ENCODE results near the gene CDKL4. TPM values are rescaled to one million over a fixed set of nuclear protein-coding genes. Genes with fewer than 3 reads are reported as not detected.

The CDKL4 gene
- total RNA-seq, result 1 to 10 TPM in 2 of 9 donors, under 1 TPM in 4, not detected in 3; 0.37 to 1.1 (median 0.70) TPM
- polyA plus RNA-seq, result under 1 TPM in 1 of 2 donors, not detected in 1; 0.11 TPM
- long read RNA-seq, donor 1, result 0 reads
- long read RNA-seq, donor 2, result 0 reads
- long read RNA-seq, donor 3, result 0 reads

DNA sequence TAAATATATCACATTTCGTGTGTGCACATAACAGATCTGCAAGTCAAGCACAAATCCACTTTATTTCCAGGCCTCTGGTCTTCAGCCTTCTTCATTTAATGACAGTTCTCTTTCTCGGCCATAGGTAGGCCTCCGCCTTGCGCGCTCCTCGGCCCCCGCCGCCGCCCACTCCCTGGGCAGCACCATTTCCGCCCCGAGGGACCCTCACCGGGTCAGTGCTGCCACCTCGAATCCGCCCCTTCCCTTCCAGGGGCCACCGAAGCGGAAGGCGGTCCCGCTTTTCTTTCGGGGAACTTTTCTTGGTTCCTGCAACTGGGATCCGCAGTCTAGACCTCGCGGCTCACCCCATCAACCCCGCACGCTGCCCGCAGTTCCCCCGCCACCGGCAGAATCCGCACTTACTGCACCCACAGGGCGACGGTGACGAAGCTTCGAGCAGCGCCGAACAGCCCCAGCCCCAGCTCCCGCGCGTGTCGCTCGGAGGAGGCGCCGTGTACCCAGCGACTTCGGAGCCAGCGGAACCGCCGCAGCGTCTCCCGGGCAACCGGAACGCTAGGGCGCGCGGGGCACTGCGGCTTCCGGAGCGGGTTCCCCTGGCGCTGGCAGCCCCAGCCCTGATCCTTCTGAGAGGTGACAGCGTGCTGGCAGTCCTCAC lies at the start of gene CDKL4:
Gene CDKL4 (minus strand): TSS at position 502 of the 655 bp plus-strand sequence.
- TF ChIP-seq, protein P1, sequence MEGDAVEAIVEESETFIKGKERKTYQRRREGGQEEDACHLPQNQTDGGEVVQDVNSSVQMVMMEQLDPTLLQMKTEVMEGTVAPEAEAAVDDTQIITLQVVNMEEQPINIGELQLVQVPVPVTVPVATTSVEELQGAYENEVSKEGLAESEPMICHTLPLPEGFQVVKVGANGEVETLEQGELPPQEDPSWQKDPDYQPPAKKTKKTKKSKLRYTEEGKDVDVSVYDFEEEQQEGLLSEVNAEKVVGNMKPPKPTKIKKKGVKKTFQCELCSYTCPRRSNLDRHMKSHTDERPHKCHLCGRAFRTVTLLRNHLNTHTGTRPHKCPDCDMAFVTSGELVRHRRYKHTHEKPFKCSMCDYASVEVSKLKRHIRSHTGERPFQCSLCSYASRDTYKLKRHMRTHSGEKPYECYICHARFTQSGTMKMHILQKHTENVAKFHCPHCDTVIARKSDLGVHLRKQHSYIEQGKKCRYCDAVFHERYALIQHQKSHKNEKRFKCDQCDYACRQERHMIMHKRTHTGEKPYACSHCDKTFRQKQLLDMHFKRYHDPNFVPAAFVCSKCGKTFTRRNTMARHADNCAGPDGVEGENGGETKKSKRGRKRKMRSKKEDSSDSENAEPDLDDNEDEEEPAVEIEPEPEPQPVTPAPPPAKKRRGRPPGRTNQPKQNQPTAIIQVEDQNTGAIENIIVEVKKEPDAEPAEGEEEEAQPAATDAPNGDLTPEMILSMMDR (IDR thresholded peaks at IDR 0.05), result no peak
- TF ChIP-seq POLR2A (IDR thresholded peaks at IDR 0.05), result no peak

DNA sequence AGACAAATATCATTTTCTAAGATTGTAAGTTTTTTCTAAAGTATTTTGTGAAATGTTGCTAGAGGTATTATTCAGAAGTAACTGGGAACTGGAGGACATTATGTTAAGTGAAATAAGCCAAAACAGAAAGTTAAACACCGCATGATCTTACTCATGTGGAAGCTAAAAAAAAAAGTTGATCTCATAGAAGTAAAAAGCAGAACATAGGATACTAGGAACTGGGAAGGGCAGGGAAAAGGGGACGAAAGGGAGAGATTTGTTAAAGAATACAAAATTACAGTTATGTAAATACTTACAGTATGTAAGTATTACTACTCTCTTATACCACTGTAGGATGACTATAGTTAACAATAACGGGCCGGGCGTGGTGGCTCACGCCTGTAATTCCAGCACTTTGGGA lies 46.7 kb upstream of the CDKL4 start:
- TF ChIP-seq POLR2A (IDR thresholded peaks at IDR 0.05), result no peak
- TF ChIP-seq, protein P1 (IDR thresholded peaks at IDR 0.05), result no peak
- Histone ChIP-seq H3K36me3 (peaks cover 0 to 98% (median 81%) of the 10 kb centered on the region in 9 donors), H3K27ac (no peak overlapping the region), H3K4me1 (no peaks in the 10 kb centered on the region), H3K27me3 (no peaks in the 10 kb centered on the region), H3K4me3 (no peak overlapping the region), H3K9me3 (no peaks in the 10 kb centered on the region)
- ATAC-seq, result no peak
- 90 to 94% (median 93%) methylated on average over 6 of the region's 6 CpGs for WGBS, 4 donors
- intact Hi-C loops (cut with DNase I), result no loop called here
- no peak for DNase-seq

More for the DNA sequence above, at the start of gene CDKL4:
- Histone ChIP-seq H3K4me3 (peak within 1 kb of the TSS in 9 of 12 donors; percentile 18 to 46 (median 32)), H3K27ac (no peak within 1 kb of the TSS), H3K4me1 (peaks cover 0 to 20% (median 7%) of the 10 kb centered on the region in 12 donors), H3K9me3 (no peaks in the 10 kb centered on the region), H3K27me3 (no peaks in the 10 kb centered on the region), H3K36me3 (peaks cover 0 to 5% (median 0%) of the 10 kb centered on the region in 9 donors)
- peak in 2 of 5 donors; percentile 34 to 75 for DNase-seq
- WGBS, 4 donors, result 63 to 71% (median 66%) methylated on average over 39 to 58 of the region's 58 CpGs
- intact Hi-C loops (cut with DNase I), result no loop called here
- ATAC-seq, result peak in 3 of 4 donors; percentile 32 to 56 (median 38)

DNA sequence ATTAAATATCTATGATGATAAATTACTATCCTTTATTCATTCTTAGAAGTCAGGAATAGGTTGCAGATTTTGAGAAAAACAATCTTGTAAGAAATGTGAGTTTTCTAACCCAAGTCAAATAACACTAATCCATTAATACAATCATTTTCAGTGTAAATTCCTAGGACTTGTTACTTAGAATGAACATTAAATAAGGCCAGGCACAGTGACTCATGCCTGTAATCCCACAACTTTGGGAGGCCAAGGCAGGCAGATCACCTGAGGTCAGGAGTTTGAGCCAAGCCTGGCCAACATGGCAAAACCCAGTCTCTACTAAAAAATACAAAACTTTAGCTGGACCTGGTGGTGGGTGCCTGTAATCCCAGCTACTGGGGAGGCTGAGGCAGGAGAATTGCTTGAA lies 45.8 kb upstream of the CDKL4 start:
- H3K36me3 ChIP-seq, result peaks cover 0 to 100% (median 89%) of the 10 kb centered on the region in 9 donors
- DNase-seq, result no peak
- TF ChIP-seq, protein P1 (IDR thresholded peaks at IDR 0.05), result no peak
- no peak for TF ChIP-seq POLR2A (IDR thresholded peaks at IDR 0.05)
- no peak overlapping the region for H3K4me3 ChIP-seq
- H3K27ac ChIP-seq, result no peak overlapping the region
- ATAC-seq, result no peak
- H3K9me3 ChIP-seq, result no peaks in the 10 kb centered on the region
- intact Hi-C loops (cut with DNase I), result no loop called here
- H3K4me1 ChIP-seq, result no peaks in the 10 kb centered on the region
- H3K27me3 ChIP-seq, result no peaks in the 10 kb centered on the region

DNA sequence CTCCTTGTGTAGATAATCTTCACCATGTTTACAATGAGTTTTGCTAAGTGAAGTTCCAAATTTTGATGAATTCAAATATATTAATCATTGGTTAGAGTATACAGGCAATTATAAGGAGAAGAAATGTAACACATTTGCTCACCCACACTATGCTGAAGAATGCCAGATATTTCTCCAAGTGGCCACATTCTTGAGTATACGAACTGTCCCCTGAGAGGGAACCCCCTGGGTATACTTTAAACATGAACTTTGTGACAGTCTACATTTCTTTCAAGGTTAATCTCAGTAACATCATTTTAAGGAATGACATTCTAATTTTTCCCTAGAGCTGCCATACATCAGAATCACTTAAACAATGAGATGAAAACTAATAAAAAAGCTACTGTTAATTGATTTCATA lies 39.8 kb upstream of the CDKL4 start:
- H3K4me1 ChIP-seq, result no peaks in the 10 kb centered on the region
- H3K36me3 ChIP-seq, result peaks cover 0 to 100% (median 87%) of the 10 kb centered on the region in 9 donors
- no peak for ATAC-seq
- H3K9me3 ChIP-seq, result no peaks in the 10 kb centered on the region
- H3K27ac ChIP-seq, result no peak overlapping the region
- no peak for DNase-seq
- 70 to 90% (median 83%) methylated on average over 1 of the region's 1 CpG for WGBS, 4 donors
- intact Hi-C loops (cut with DNase I), result no loop called here
- TF ChIP-seq, protein P1 (IDR thresholded peaks at IDR 0.05), result no peak
- no peak for TF ChIP-seq POLR2A (IDR thresholded peaks at IDR 0.05)
- H3K4me3 ChIP-seq, result no peak overlapping the region
- H3K27me3 ChIP-seq, result no peaks in the 10 kb centered on the region
